ENCODE data around the gene DSCAML1.

GRCh38 chr11:117551761-117552343, 245.2 kb downstream of the DSCAML1 start:
- TF ChIP-seq ZFP30 (CRISPR knock-in tag; IDR thresholded peaks at IDR 0.05; ENCODE audit: borderline replicate concordance), result no peak
- no peak for TF ChIP-seq EZH2 (IDR thresholded peaks at IDR 0.05; ENCODE audit: borderline replicate concordance, low read depth, low read length)
- TF ChIP-seq FOXK1 (CRISPR knock-in tag; IDR thresholded peaks at IDR 0.05; ENCODE audit: borderline replicate concordance), result no peak
- no peak for TF ChIP-seq ZFP1 (CRISPR knock-in tag; IDR thresholded peaks at IDR 0.05)
- TF ChIP-seq TBL1XR1 (IDR thresholded peaks at IDR 0.05; ENCODE audit: low read length in 2 of 2), result no peak
- no peak for TF ChIP-seq HNRNPUL1 (IDR thresholded peaks at IDR 0.05; ENCODE audit: low read length)
- no peak for TF ChIP-seq CTCF (IDR thresholded peaks at IDR 0.05 in 2 of 3, conservative IDR thresholded peaks at IDR 0.05 in 1 of 3; ENCODE audit: insufficient read depth in 2 of 3, low read depth in 1 of 3, low read length in 3 of 3)
- TF ChIP-seq SREBF2 (CRISPR knock-in tag; IDR thresholded peaks at IDR 0.05), result no peak
- no peak for TF ChIP-seq ELK3 (CRISPR knock-in tag; IDR thresholded peaks at IDR 0.05)
- no peak for TF ChIP-seq ZSCAN29 (IDR thresholded peaks at IDR 0.05)

All from K562 (cell line).